H7 (cell line): ENCODE data around the gene POLRMT. TPM values are rescaled to one million over a fixed set of nuclear protein-coding genes. Genes with fewer than 3 reads are reported as not detected.

ENCODE experiments used
- DNase-seq: peaks from one replicate; pipeline ENCODE4 v3.0.0; 2012
- H3K27me3 ChIP-seq: 2 replicates; pipeline ENCODE4 v1.6.0; 2011; ENCODE audit warnings: mild to moderate bottlenecking, low read length; ENCODE audit not compliant: control insufficient read depth, insufficient read depth
- H3K36me3 ChIP-seq: replicated peaks from 2 replicates; pipeline ENCODE4 v1.5.1; 2011; ENCODE audit warnings: low read length; ENCODE audit not compliant: control insufficient read depth, insufficient read depth
- H3K4me3 ChIP-seq: 2 replicates; pipeline ENCODE4 v1.5.1; 2011; ENCODE audit warnings: low read depth, mild to moderate bottlenecking, control low read depth, low read length, moderate library complexity; ENCODE audit not compliant: insufficient read depth
- total RNA-seq: library from RNA; depleted of rRNA; stranded (reverse); fragments of >200 nt; shearing (Covaris generic); gene quantifications from 2 replicates; pipeline ENCODE4 v1.2.3, GENCODE V29; 2014; rRNA removed

Gene POLRMT
- total RNA-seq, 1 experiment from 2014 or later = 128 TPM

GRCh38 chr19:572743-573518 lies 60.4 kb downstream of the POLRMT start:
- H3K27me3 ChIP-seq = no peaks in the 10 kb centered on the region
- DNase-seq = peak; percentile 79
- H3K36me3 ChIP-seq = 0 out of 2 replicates have a peak, but pooled peaks cover 2% of the 10 kb centered on the region
- H3K4me3 ChIP-seq = peak overlapping the region; percentile 98

GRCh38 chr19:572140-572742 lies 61.1 kb downstream of the POLRMT start, which contains the start of gene BSG:
BSG (plus strand) TSS chr19:572596; CDS start chr19:572635, 39 bp downstream.
- H3K4me3 ChIP-seq = peak within 1 kb of the TSS; percentile 98
- no peaks in the 10 kb centered on the region for H3K27me3 ChIP-seq

GRCh38 chr19:571566-571974 lies 61.8 kb downstream of the POLRMT start:
- H3K4me3 ChIP-seq = peak overlapping the region; percentile 49
- H3K27me3 ChIP-seq = no peaks in the 10 kb centered on the region
- H3K36me3 ChIP-seq = no peaks in the 10 kb centered on the region
- DNase-seq = no peak

More at GRCh38 chr19:572140-572742, 61.1 kb downstream of the POLRMT start, which contains the start of gene BSG:
- peak; percentile 100 for DNase-seq
- 0 out of 2 replicates have a peak, but pooled peaks cover 2% of the 10 kb centered on the region for H3K36me3 ChIP-seq

GRCh38 chr19:570937-571565 lies 62.3 kb downstream of the POLRMT start:
- no peaks in the 10 kb centered on the region for H3K36me3 ChIP-seq
- peak overlapping the region; percentile 49 for H3K4me3 ChIP-seq
- DNase-seq = peak; percentile 82
- H3K27me3 ChIP-seq = no peaks in the 10 kb centered on the region

- Histone ChIP-seq H3K27me3 (no peaks in the 10 kb centered on the region), H3K36me3 (no peaks in the 10 kb centered on the region), H3K4me3 (no peak overlapping the region)
- DNase-seq = peak; percentile 90
Measured at GRCh38 chr19:570251-570686, 63.1 kb downstream of the POLRMT start.

GRCh38 chr19:567296-567900 lies 65.9 kb downstream of the POLRMT start:
- no peak overlapping the region for H3K4me3 ChIP-seq
- no peaks in the 10 kb centered on the region for H3K36me3 ChIP-seq
- no peaks in the 10 kb centered on the region for H3K27me3 ChIP-seq
- DNase-seq = no peak

Other genes starting within 250 kb of the POLRMT start
- gene C2CD4C, start 224.4 kb downstream of the POLRMT start, total RNA-seq = 9.2 and 13.9 TPM in 2 replicates
- 5.3 and 6.9 TPM in 2 replicates for gene SHC2, start 172.5 kb downstream of the POLRMT start, total RNA-seq
- gene MADCAM1, start 137.1 kb downstream of the POLRMT start, total RNA-seq = 0.70 TPM in 1 of 2 replicates, not detected in the other
- gene TPGS1, start 126.0 kb downstream of the POLRMT start, total RNA-seq = 13.7 and 18.1 TPM in 2 replicates
- gene CDC34, start 101.8 kb downstream of the POLRMT start, total RNA-seq = 180 and 192 TPM in 2 replicates
- 0.38 and 1.6 TPM in 2 replicates for gene GZMM, start 89.5 kb downstream of the POLRMT start, total RNA-seq
- 1,035 and 1,167 TPM in 2 replicates for gene BSG, start 60.9 kb downstream of the POLRMT start, total RNA-seq
- 1.8 and 3.1 TPM in 2 replicates for gene HCN2, start 43.7 kb downstream of the POLRMT start, total RNA-seq
- not detected in 2 replicates for gene FGF22, start 6.3 kb upstream of the POLRMT start, total RNA-seq
- 119 and 128 TPM in 2 replicates for gene RNF126, start 29.7 kb upstream of the POLRMT start, total RNA-seq
- gene FSTL3, start 42.9 kb upstream of the POLRMT start, total RNA-seq = 7.4 and 9.7 TPM in 2 replicates
- gene PRSS57, start 61.9 kb upstream of the POLRMT start, total RNA-seq = not detected in 2 replicates
- 28.7 and 34.6 TPM in 2 replicates for gene PALM, start 75.4 kb upstream of the POLRMT start, total RNA-seq
- 0.11 and 0.31 TPM in 2 replicates for gene MISP, start 117.6 kb upstream of the POLRMT start, total RNA-seq
- gene PTBP1, start 163.9 kb upstream of the POLRMT start, total RNA-seq = 460 and 481 TPM in 2 replicates
- gene PLPPR3, start 188.4 kb upstream of the POLRMT start, total RNA-seq = 52.0 and 53.8 TPM in 2 replicates
- 0.85 and 1.3 TPM in 2 replicates for gene AZU1, start 194.3 kb upstream of the POLRMT start, total RNA-seq
- 0.66 TPM in 1 of 2 replicates, not detected in the other for gene PRTN3, start 207.5 kb upstream of the POLRMT start, total RNA-seq
- gene ELANE, start 218.8 kb upstream of the POLRMT start, total RNA-seq = not detected in 2 replicates
- 1.4 and 1.5 TPM in 2 replicates for gene CFD, start 226.1 kb upstream of the POLRMT start, total RNA-seq